Renal cortex interstitium (tissue), 11 donors: ENCODE data around the gene GRID1. TPM values are rescaled to one million over a fixed set of nuclear protein-coding genes. Genes with fewer than 3 reads are reported as not detected.
"Not testable (repeated sequence)": the region's sequence is repeated elsewhere in the genome, so short reads cannot be mapped to it uniquely, and the experiment has no call there.

Experiments used
- DNase-seq, 11 donors: peaks; one replicate each; pipeline ENCODE4 v3.0.0-alpha.2; 2013; ENCODE audit warnings: low read depth in 9 of 11, low spot score in 4 of 11; ENCODE audit errors: extremely low read depth in 1 of 11
- polyA plus RNA-seq, 3 donors: library from polyadenylated mRNA; unstranded; fragments of 120-200 nt; gene quantifications; one replicate each; pipeline ENCODE4 v1.2.1, GENCODE V29; 2013; ENCODE audit not compliant: insufficient read length in 3 of 3

Gene GRID1
- polyA plus RNA-seq, 3 donors: 1.6 to 1.8 (median 1.6) TPM

DNA sequence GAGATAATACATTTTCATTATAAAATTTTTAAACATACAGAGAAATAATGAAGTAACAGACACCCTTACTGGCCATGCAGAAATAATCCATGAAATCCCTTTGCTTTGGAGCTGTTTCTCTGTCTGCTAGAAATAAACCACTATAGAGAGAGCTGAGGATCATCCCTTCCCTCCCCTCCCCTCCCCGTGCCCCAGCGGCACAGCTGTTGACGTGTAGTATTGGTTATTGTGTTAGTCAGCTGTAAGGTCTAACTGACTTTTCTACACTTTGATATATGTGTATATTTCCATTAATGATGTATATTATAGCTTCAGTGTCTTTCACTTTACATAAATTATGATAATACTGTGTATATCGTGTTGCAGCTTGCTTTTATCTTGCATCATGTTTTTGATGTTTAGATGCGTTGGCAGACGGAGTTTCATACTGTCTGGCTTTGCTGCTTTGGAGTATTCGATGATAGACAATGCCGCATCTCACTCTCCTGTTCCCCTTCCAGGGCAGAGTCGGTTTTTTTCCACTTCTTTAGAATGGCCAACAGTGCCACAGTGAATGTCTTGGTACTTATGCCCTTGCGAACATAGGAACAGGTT is 27.4 kb upstream of the GRID1 start:
- DNase-seq: no peak

DNA sequence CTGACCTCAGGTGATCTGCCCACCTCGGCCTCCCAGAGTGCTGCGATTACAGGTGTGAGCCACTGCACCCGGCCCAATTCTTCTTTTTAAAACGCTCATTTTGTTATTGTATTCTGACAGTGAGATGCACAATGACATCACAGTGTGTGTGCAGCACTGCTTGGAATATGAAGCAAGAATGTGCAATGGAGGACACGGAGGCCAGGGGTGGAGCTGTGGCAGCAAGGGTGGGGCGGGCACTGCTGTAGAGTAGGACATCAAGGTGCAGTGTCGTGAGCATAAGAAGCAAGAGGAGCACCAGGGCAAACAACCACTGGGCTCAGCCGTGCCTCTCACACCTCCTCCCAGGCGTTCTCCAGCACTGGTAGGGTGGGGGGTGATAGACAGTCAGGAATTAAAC is 26.8 kb upstream of the GRID1 start:
- no peak for DNase-seq

DNA sequence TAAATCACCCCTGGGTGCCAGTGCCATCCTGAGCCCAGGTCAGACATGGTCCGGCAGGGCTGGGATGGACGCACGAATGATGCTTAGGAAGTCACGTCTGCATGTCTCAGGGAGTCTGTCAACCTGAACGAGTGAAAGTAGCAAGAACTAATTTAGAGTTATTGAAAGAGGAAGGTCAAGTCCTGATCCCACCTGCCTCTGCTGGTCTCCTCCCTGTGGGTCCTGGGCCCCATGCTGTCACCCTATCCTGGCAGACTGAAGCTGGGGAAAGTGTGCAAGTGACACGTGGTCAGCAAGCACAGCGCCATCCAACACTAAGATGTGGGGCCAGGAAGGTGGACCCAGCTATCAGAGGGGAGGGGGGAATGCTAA is 26.1 kb upstream of the GRID1 start:
- no peak for DNase-seq

DNA sequence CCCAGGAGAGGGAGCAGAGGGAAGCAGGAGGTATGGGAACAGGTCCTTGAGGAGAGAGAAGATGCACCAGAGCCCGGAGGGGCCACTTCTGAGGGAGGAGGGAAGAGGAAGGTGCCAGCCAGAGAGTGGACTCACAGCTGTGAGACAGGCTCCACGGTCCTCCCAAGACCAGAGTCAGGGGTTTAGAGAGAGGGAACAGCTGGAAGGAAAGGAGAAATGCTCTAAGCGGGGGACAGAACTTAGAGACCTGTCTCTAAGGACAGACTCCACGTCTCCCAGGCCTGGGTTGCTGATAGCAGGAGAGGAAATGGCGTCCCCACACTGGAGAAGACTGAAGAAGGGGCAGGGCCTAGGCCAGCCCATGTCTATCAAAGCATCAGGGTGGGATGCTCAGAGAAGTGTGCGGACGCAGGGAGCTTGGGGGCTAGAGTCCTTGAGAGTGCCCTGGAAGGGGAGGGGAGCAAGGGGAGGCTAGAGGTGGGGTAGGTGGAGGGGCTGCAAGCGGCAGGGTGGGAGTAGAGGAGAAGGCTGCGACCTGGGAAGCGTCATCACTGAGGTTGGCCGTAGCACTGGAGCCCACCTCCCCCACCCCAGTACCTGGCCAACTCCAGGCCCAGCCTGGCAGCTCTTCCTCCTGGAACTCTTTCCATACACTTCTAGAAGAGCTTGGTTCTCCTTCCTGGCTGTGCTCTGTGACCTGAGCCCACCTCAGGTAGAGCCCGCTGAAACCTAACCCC is 25.6 kb upstream of the GRID1 start:
- no peak for DNase-seq

DNA sequence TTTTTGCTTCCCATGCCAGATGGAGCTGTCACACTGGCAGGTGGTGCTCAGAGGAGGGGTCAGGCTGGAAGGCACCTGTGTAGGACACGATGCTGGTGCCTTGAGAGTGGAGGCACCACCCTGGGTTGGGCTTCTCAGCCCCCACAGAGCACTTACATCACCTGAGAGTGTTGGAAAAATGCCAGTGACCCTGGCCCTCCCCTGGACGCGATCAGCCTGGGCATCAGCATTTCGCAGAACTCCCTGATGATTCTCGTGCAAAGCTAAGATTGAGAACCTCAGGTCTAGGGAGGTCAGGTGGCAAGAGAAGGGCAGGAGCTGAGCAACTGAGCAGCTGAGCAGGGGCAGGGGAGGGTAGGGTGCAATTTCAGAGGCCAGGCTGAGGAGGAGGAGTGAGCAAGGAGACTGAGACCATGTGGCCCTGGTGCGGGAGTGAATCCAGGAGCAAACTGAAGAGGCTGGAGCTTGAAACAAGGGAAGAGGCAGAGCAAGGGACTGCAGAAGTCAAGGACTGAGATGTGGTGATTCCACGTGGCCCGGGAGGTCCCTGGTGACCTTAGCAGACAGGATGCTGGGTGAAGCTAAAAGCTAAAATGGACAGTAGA is 24.7 kb upstream of the GRID1 start:
- no peak for DNase-seq

- DNase-seq: no peak
Measured at GRCh38 chr10:86390337-86391120, 23.9 kb upstream of the GRID1 start.

DNA sequence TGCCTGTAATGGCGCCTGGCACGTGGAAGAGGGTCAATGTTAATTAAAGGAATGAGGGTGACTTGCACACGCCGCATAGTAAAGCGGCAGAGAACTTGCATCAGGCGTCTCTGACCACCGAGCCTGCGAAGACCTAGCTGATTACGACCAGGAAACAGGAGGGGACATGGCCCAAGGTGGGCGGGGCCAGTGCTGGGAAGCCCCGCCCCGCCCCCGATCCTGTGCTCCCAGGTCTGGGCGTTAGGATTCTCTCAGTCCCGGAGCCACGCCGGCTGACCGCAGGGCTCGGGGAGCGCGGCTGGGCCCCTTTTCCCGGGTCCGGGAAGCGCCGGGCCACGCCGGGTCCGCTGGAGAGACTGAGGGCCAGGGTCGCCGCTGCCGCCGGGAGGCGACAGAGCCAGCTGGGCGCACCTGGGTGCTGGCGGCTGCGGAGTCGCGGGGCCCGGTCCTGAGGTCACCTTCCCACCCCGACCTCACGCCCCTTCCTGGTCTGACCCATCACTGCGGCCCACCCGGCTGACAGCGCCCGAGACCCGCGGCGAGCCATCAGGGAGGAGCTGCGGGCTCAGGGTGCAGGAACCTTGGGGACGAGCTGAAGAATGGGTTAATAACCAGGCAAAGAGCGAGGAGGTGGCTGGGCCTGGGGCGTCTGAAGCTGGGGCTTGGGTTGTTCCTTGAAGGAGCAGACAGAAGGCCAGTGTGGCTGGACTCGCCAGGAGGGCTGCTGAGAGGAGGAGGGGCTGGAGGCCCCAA is 23.0 kb upstream of the GRID1 start:
- DNase-seq: no peak

DNA sequence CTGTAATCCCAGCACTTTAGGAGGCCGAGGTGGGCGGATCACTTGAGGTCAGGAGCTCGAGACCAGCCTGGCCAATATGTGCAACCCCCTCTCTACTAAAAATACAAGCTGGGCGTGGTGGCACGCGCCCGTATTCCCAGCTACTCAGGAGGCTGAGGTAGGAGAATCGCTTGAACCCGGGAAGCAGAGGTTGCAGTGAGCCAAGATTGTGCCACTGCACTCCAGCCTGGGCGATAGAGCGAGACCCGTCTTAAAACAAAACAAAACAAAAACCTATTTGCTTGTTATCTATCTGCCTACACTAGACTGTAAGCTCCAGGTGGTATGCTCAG is 22.5 kb upstream of the GRID1 start:
- not testable (repeated sequence) for DNase-seq

DNA sequence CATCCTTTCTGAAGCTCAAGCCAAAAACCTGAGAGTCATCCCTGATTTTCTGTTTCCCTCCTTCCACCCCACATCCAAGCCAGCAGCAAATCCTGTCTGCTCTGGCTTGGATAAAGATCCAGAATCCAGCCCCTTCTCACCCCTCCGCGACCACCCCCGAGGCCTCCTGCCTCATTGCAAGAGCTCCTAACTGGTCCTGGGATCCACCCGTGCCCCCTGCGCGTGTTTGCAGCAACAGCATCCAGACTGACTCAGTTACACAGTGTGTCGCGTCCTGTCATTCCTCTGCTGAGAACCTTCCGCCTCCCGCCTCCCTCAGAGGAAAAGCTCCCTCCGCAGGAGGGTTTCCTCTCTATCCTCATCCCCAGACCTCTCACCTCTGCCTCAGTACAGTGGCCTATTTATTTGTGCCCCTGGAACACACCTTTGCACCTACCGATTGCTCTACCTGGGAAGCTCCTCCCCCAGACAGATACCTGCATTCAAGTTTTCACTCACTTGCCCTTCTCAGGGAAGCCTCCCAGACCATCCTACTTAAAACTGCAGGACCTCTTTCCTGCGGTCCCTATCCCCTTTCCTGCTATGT is 21.6 kb upstream of the GRID1 start:
- DNase-seq: no peak

GRCh38 chr10:86387178-86387794 is 20.7 kb upstream of the GRID1 start:
- no peak for DNase-seq

GRCh38 chr10:86385806-86386205 is 19.2 kb upstream of the GRID1 start:
- DNase-seq: no peak

GRCh38 chr10:86377797-86378146 is 11.2 kb upstream of the GRID1 start:
- no peak for DNase-seq

DNA sequence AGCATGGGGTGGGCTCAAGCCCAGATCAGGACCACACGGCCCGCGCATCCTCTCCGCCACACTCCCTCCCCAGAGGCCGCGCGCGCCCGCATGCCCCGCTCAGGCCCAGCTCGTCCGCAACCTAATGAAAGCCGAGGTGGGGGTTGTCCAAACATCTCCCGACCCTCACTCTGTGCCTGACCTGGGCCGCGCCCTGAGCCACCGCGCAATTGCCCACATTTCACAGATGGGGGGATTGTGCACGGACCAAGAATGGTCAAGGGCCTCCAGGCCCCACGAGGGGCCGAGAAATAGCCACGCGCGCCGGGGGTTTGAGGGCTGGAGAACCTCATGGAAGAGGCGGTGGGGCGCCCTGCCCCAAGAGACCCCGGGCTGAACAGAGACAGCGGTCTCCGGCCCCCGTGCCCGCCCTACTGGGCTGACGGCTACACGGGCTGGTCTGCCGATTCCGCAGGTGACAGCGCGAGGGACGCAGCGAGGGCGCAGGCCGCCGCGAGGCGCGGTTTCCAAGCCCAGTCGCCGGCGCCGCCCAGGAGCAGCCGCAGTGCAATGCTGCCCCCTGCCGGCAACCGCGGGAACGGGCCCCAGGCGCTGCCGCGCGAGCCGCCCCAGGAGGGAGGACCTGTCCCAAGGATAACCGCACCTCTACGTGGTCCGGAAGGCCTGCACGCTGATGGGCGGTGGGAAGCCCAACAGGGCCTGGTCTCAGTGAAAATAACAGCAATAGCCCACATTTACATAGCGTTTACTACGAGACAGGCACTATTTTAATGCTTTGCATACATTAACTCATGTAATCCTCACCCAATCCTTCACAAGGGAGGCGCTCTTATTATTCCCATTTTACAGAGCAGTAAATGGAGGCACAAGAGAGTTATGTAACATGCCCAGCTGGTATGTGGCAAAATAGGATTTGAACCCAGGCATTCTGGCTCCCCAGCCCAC is 10.5 kb upstream of the GRID1 start:
- DNase-seq: peak in 1 of 11 donors; percentile 62

GRCh38 chr10:86376403-86376802 is 9.8 kb upstream of the GRID1 start:
- DNase-seq: no peak

GRCh38 chr10:86375204-86375603 is 8.6 kb upstream of the GRID1 start:
- no peak for DNase-seq

DNA sequence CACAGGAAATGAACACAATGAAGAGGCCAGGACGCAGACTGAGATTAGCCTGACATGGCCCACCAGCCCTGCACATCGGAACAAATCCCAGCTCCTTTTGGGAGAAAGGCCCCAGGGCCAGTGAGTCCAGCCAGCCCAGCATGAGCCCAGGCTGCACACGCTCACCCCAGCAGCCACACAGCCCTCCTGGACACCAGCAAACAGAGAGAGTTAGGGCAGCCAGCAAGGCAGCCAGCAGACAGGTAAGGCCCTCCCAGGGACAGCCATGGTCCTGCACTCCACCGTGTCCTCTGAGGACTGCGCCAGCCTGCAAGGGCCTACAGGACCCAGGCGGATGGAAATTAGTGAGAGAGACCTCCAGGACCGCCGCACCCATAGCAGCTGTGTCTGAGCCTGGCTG is 8.1 kb upstream of the GRID1 start:
- no peak for DNase-seq

DNA sequence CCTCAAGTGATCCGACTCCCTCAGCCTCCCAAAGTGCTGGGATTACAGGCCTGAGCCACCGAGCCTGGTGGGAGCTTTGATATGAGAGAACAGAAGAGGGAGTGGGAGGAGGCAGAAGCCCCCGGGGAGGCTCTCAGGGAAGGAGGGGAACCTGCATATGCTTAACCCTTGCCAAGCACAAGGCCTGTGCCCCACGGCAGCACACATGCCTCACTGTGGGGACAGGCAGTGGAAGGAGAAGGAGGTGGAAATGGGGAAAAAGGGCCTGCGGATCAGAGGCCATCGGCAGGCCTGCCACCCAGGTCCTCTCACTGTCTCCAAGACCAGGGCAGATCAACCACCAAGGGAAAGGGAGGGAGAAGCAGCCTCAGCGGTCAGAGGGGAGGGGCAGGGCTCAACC is 7.2 kb upstream of the GRID1 start:
- DNase-seq: no peak

DNA sequence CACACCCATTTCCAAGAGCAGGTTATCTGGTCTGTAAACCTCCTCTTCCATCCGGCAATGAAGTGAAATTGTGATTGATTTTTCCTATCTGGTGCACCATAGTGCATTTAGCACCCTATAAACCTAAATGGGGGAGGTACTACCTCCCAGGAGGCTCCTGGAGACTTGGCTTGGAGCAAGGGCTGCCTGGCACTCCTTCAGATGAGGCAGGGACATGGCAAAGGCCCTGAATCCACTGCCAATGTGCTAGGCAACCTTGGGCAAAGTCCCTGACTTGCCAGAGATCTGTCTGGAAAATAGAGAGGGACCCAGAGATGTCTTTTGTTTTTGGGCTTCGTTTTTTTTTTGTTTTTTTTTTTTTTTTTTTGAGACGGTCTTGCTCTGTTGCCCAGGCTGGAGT is 6.7 kb upstream of the GRID1 start:
- no peak for DNase-seq
